PC-9 (cell line): ENCODE results near the gene ALDH18A1.

Experiments
- CTCF ChIP-seq: fragments of 200-600 bp; sonication (generic); conservative IDR thresholded peaks from 2 replicates; pipeline ENCODE4 v1.6.1; 2017; ENCODE audit warnings: mixed run types, antibody characterized with exemption, mild to moderate bottlenecking, moderate library complexity
- EZH2 ChIP-seq: fragments of 200-600 bp; sonication (generic); IDR thresholded peaks from 2 replicates; pipeline ENCODE4 v1.8.0; 2017; ENCODE audit warnings: antibody characterized with exemption, low read depth

DNA sequence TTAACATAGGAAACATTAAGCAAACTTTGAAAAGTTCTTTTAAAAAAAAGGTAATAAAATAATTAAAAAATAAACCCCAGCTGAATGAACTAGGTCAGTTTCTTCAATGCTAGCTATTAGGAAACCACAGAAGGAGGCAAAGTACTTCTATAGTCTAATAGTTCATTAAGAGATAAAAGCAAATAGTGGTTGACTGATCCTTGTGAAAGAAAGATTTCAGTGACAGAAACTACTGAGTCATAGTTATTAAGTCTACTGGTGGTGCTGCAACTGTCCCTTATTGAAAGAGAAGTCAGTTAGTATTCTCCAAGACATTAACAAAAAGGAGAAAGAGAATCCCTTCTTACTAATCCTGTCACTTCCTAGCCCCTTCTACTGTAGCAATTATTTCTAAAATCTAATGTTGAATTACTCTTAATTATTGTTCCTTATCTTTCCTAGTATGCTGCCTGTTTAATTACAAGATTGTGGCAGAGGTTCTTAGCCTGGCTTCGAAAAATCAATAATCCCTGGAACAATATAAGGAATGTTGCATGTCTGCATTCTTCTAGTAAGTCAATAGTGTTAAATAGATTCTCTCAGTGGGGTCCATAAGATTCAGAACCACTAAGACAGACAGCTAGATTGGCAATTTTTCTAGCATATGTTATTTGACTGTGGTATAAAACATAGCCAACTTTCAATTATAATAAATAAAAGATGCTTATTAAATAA, 19.0 kb upstream of the ALDH18A1 start:
- no peak for TF ChIP-seq CTCF
- no peak for TF ChIP-seq EZH2
